ES-I3 (cell line): Measurements from ENCODE around the gene B3GNT5.
A peak's percentile ranks its signal among the peaks of the same experiment; 100 is the strongest.

Experiments used
- H3K36me3 ChIP-seq: 2 replicates; pipeline ENCODE4 v1.6.1; 2013; ENCODE audit warnings: mild to moderate bottlenecking, low read length, control low read depth, moderate library complexity; ENCODE audit not compliant: insufficient read depth
- H3K4me1 ChIP-seq: 2 replicates; pipeline ENCODE4 v1.6.1; 2013; ENCODE audit warnings: mild to moderate bottlenecking, control low read depth, low read length; ENCODE audit not compliant: insufficient read depth
- H3K9ac ChIP-seq: 2 replicates; pipeline ENCODE4 v1.6.1; 2013; ENCODE audit warnings: low read depth, mild to moderate bottlenecking, low read length, moderate library complexity
- H3K9me3 ChIP-seq: 2 replicates; pipeline ENCODE4 v1.6.1; 2013; ENCODE audit warnings: mild to moderate bottlenecking, low read length, moderate library complexity; ENCODE audit not compliant: control insufficient read depth, insufficient read depth

The B3GNT5 gene

DNA sequence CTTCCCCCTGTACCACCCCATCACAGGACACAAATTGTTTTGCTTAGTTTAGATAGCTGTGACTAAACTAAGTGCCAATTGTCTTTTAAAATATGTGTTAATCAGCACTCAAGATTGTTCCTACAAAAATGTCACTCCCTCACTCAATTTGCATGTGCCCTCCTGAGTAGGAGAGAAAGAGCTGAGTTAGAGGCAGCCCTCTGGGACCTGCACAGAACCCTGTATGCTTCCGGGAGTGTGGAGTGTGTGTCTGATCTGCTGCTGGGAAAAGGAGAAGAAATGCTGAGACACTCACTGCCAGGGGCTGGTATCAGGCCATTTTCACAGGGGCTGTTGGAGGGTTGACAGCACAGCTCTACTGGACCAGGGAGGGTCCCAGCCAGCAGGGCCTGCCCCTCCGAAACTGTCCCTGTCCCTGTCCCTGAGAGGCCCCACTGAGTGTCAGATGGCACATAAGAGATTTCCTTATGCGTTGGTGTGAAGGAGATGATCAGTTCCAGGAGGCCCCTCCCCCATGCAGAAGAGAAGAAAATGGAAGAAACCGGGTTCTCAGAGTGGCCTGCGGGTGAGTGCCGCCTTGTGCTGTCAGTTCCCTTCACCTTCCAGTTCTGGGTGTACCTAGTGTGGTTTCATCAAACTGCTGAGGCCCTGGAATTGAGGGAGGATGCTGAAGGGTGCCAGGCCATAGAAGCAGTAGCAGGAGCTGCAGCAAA is 3.9 kb upstream of the B3GNT5 start:
- H3K36me3 ChIP-seq: no peaks in the 10 kb centered on the region
- peaks cover 21% of the 10 kb centered on the region for H3K4me1 ChIP-seq
- no peaks in the 10 kb centered on the region for H3K9me3 ChIP-seq
- H3K9ac ChIP-seq: no peak overlapping the region; the same call in 1 of the 2 replicates

DNA sequence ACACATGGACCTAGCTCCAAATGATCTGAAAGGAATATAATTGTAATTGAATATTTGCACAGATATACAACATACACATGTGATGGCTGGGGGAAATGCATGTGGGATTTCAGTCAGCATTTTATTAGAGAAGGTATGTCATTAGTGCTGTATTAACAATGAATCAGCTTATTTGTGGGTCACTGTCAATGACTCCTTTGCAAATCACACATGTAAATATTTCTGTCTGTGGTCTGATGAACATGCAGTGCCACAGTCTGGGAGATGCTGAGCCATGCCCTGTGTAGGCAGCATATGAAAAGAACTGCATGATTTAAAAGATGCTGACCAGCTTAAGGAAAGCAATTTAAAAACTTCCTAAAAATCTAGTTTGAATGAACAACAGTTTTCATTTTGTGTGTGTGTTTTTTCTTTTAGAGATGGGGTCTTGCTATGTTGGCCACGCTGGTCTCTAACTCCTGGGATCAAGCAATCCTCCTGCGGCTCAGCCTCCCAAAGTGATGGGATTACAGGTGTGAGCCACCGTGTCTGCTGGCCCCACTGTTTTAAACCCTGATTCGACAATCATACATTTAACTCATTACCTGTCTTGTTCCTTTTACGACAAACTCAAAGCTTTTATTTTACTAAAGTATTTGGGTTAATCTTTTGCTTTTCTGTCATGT is 803 bp upstream of the B3GNT5 start:
- Histone ChIP-seq H3K9me3 (no peaks in the 10 kb centered on the region), H3K9ac (peak overlapping the region; percentile 88; the same call in 1 of the 2 replicates), H3K4me1 (peaks cover 17% of the 10 kb centered on the region), H3K36me3 (no peaks in the 10 kb centered on the region)

DNA sequence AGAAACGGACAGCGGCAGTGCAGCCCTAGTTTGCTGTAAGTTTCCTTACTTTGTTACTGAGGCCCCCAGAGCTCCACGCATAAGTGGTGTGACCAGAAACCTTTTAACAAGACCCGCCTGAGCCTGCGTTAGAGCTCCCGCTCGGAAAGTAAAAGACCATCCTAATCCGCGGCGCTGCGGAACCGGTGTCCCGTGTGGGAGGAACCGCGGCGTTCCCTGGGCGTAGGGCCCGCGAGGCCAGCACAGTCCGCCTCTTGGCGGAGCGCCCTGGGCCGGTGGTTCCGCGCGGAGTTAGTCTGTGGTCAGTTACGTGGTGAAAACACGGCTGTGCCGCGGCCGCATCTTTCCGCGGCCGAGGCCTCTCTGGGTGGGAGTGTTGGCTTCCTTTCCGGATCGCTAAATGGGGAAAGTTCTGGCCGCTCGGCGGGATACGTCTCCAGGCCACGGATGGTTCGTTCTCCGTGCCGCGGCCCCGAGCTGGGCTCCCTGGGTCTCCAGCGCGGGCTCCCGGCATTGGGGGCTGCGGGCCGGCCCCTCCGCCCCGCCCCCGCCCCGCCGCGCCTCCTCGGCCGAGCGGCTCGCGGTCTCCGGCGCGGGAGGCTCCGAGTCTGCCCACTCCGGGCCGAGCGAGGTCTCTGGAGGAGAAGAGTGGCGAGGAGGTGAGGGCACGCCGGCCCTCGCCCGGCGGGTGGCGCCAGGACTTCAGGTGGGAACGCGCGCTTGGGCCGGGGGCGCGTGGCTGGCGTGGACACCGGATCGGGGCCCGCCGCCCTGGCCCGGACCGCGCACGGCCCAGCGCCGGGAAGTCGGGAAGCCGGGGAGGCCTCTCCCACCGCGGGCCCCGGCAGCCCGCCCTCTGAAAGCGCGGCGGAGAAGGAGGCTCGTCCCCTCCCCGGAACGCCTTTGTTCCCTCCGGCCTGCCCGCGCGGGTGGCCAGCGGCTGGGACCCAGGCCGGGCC is 754 bp downstream of the B3GNT5 start:
- H3K36me3 ChIP-seq: no peaks in the 10 kb centered on the region
- peaks cover 13% of the 10 kb centered on the region for H3K4me1 ChIP-seq
- H3K9ac ChIP-seq: peak overlapping the region; percentile 88
- no peaks in the 10 kb centered on the region for H3K9me3 ChIP-seq

DNA sequence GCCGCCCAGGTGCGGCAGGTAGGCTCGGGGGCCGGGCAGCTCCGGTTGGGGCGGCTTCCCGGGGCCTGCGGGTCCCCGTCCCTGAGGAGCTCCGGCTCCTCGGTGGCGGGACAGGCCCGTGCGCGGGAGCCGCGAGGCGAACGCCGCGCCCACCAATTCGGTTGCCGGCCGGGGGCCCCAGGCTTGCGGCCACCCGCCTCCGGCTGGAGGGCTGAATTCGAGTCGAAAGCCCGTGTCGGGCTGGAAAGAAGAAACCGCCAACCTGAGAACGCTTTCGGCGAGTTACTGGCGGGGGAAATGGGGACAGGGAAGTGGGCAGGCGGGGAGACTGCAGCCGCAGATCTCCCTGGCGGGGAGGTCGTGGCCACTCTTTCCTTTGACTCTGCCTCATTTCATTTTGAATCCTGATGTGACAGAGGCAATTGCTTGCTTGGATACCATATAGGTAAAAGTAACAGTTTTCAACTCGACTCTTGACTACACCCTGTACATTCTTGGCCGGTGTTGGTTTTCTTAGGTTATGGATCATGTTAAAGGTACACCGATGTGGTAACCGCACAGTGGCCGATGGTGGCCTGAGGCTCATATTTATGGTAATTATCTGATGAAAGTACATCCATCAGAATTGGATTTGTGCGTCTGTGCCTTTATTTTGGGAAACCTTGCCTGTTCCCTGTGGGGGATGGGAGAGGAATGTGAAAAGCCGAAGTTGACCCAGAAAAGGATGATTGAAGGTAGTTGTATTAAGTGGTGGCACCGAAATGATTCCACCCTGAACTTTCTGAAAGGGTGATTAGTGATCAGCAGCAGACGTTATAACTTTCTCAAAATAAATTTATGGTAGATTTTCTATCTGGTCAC is 1.7 kb downstream of the B3GNT5 start:
- no peaks in the 10 kb centered on the region for H3K36me3 ChIP-seq
- no peaks in the 10 kb centered on the region for H3K9me3 ChIP-seq
- peaks cover 4% of the 10 kb centered on the region for H3K4me1 ChIP-seq
- peak overlapping the region; percentile 88 for H3K9ac ChIP-seq

DNA sequence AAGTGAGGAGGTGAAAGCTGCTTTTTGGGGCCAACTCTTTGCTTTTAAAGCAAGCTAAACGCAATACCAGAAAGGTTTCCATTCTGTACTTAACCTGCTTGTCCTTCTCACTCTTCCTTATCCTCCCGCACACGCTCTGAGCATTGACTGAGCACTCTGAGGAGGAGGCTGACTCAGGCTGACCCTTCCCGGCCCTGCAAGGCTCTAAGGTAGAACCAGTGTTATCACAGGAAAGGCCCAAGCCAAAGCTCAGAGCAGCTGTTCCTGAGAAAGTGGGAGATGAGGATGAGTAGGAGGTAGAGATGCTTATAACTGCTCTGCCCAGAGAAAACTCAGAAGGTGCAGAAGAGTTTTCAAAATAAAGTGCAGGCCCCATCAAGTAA is 2.3 kb downstream of the B3GNT5 start:
- H3K4me1 ChIP-seq: no peaks in the 10 kb centered on the region; the same call in 1 of the 2 replicates
- H3K9me3 ChIP-seq: no peaks in the 10 kb centered on the region
- H3K9ac ChIP-seq: peak overlapping the region; percentile 88; the same call in 1 of the 2 replicates
- H3K36me3 ChIP-seq: no peaks in the 10 kb centered on the region

DNA sequence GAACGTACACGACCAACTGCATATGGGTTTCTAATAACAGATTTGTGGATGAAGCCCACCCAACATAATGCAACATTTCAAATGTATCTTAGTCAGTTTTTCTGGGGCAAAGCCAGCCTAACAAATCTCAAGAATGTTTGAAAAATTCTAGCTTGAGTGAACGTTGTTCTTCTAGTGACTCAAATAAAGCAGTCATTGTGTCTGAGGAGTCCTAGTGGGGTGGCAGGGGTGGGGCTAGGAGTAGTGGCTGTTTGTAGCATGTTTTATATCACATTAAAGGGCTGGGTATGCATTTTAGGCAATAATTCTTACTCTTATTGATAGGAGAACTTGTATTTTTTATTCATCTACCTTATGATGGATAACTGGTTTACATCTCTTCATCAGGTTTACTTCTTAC is 6.0 kb downstream of the B3GNT5 start:
- Histone ChIP-seq H3K9me3 (no peaks in the 10 kb centered on the region), H3K36me3 (no peaks in the 10 kb centered on the region), H3K4me1 (peaks cover 9% of the 10 kb centered on the region), H3K9ac (no peak overlapping the region)

DNA sequence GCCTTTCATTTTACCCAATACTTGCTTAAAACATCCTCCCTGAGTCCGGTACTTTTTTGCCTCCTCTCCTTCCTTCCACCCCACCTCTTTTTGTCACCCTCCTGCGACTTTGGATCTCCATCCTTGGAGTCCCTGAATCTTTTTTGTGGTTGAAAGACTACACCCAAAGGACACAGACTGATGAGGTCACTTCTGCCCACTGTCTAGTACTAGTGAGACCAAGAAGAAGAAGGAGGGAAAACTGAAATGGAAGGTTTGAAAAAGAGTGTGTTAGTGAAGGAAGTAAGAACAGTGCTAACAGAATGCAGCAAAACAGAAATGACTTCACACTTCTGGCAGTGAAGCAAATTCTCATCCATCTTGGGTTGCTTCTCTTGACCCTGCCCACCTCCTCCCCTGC is 6.6 kb downstream of the B3GNT5 start:
- Histone ChIP-seq H3K9me3 (no peaks in the 10 kb centered on the region), H3K9ac (no peak overlapping the region), H3K4me1 (peaks cover 15% of the 10 kb centered on the region), H3K36me3 (no peaks in the 10 kb centered on the region)

DNA sequence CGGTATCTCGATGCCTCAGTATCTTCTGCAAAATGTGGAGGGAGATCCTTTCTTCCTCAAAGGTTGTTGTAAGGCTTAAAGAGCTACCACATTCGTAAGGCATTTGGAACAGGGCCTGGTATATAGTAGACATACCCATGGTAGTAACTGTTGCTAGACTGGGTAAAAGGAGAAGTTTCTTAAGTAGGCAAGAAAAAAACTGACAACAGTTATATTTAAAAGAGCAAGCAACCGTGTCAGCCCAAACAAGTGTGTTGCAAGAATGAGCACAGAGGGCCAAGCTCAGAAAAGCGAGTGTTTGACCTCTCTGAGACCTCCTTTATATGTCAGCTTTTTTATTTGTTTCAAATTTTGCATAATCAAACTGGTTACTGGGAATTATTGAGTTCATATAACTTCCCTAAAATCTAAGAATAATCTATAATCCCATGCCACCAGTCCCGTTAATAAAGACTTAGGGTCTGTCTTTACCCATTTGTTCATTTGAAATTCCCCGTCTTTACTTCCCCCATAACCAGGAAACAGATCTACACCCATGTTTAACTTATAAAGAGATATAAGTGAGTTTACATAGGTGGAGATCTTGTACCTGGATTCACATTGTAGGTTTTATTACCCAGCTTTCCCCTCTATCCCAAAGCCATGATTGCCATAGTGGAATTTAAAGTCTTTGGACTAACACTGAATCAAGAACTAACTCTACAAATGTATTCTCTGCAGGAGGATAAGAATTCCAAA is 7.3 kb downstream of the B3GNT5 start:
- H3K9me3 ChIP-seq: no peaks in the 10 kb centered on the region
- H3K4me1 ChIP-seq: peaks cover 22% of the 10 kb centered on the region
- no peak overlapping the region for H3K9ac ChIP-seq
- no peaks in the 10 kb centered on the region for H3K36me3 ChIP-seq

DNA sequence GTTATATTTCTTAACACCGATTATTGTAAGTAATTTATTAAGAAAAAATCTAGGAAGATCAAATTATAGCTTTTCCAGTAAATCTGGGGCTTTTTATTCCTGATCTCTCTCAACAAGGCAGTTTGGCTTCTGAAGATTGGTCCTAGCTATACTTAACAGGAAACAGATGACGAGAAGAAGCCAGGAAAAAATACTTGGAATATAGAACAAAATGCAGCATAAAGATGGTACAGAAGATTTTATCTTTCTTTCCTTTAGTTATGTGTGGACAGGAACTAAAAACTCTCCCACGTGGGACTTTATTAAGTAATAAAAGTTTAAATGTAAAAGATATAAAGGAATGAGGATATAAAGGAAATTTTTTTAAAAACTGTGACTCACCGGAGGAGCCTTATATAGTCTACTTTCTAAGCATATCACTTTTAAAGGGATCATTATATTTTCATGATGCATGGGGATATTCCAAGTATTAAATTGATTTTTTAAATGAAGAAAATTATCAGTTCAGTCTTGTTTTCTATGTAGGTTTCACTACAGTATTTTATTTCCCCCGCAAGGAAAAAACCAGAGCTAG is 8.2 kb downstream of the B3GNT5 start:
- H3K9me3 ChIP-seq: no peaks in the 10 kb centered on the region
- no peaks in the 10 kb centered on the region for H3K36me3 ChIP-seq
- no peak overlapping the region; the same call in 1 of the 2 replicates for H3K9ac ChIP-seq
- peaks cover 31% of the 10 kb centered on the region for H3K4me1 ChIP-seq

DNA sequence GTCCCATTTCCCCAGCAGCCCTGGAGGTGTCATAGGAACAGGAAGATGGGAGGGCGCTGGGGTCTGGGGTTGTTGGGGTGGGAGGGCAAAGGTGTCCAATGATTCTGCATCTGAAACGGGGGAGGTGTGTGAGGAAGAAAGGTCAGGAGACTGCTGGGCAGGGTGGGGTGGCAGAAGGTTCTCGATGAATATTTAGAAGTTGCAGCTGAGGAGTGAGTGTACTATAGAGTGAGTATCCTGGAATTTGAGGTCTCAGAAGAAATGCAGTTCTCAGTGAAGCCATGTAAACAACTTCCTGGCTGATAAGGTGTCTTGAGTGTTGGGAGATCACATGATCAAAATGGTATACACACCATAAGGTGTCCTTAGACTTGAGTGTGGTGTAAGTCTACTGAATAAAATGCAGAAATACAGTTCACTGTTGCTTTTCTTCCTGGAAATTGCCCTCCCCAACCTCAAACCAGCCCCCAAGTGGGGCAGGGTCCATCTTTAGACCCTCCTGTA is 9.9 kb downstream of the B3GNT5 start:
- Histone ChIP-seq H3K4me1 (peaks cover 38% of the 10 kb centered on the region), H3K9ac (no peak overlapping the region)

DNA sequence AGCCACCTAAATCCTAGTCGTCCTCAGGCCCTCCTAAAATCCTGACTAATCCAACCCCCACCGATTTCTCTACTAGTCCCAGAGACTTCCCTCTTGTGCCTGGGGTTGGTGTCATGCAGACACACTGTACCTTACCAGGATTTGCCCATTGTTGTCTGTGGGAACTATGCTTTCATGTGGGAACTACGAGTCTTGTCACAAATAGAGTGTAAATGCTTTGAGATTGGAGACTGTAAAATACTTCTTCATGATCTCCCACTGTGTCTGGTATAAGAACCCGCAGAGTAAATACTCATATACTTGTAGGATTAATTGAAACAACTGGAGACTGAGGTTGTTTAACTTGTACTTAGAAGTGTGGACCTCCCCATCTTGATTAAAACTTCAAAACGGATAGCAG is 11.2 kb downstream of the B3GNT5 start:
- Histone ChIP-seq H3K9ac (no peak overlapping the region), H3K36me3 (no peaks in the 10 kb centered on the region), H3K4me1 (peaks cover 49% of the 10 kb centered on the region), H3K9me3 (no peaks in the 10 kb centered on the region)

More for the DNA sequence above, 9.9 kb downstream of the B3GNT5 start:
- no peaks in the 10 kb centered on the region for H3K9me3 ChIP-seq
- no peaks in the 10 kb centered on the region for H3K36me3 ChIP-seq

DNA sequence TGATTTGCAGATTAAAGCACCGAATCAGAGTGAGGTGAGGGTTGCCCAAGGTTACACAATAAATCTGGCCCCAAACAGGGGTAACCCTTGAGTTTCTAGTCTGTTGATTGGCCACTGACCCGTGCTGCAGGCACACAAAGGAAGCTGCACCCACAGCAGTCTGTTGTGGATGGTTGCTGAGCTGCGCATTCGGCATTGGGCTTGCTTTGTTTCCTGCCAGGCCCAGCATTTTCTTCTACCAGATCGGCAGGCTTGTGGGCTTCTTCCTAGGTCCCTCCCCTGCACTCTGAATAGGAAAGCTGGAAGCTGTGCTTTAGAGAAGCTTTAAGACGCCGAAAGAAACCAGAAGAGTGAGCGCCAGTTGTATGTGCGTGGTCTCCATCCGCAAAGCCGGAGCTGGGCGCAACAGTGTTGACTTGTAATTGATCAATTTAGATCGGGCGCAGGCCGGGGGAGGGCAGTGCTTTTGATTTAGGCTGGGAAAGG is 12.1 kb downstream of the B3GNT5 start:
- no peaks in the 10 kb centered on the region for H3K9me3 ChIP-seq
- no peaks in the 10 kb centered on the region for H3K36me3 ChIP-seq
- peaks cover 49% of the 10 kb centered on the region for H3K4me1 ChIP-seq
- peak overlapping the region; percentile 40 for H3K9ac ChIP-seq
